Measurements from ENCODE around the gene PADI1.

DNA sequence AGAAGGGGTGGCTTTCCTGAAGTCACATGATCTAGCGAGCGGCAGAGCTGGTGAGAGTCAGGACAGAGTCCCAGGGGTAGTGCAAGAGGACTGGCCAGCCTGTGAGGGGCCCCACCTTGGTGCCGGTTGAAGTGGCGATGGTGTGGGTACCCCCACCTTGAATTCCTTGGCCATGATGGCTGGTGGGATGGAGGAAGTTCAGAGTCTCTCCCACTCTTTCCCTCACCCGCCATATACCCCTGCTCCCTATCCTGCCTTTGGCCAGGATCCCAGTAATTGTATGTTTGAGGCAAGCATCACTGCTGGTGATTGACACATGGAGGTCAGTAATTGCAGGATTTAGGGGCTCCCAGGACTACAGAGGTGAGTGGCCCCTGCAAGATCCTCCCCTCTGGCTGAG, 55.8 kb downstream of the PADI1 start:
- TF ChIP-seq, protein P1, sequence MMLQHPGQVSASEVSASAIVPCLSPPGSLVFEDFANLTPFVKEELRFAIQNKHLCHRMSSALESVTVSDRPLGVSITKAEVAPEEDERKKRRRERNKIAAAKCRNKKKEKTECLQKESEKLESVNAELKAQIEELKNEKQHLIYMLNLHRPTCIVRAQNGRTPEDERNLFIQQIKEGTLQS (IDR thresholded peaks at IDR 0.05) = no peak
- TF ChIP-seq, protein P2, sequence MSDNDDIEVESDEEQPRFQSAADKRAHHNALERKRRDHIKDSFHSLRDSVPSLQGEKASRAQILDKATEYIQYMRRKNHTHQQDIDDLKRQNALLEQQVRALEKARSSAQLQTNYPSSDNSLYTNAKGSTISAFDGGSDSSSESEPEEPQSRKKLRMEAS (IDR thresholded peaks at IDR 0.05) = no peak

Measured in liver (tissue), 2 donors.